ENCODE measurements around the gene GNPDA1. TPM values are rescaled to one million over a fixed set of nuclear protein-coding genes. Genes with fewer than 3 reads are reported as not detected.

GNPDA1 gene
- total and polyA plus RNA-seq, 9 of the 15 experiments (the other 6 are each of a cell fraction or from before 2014, with no cell fraction given), result 14.1 to 145 (median 52.2) TPM

DNA sequence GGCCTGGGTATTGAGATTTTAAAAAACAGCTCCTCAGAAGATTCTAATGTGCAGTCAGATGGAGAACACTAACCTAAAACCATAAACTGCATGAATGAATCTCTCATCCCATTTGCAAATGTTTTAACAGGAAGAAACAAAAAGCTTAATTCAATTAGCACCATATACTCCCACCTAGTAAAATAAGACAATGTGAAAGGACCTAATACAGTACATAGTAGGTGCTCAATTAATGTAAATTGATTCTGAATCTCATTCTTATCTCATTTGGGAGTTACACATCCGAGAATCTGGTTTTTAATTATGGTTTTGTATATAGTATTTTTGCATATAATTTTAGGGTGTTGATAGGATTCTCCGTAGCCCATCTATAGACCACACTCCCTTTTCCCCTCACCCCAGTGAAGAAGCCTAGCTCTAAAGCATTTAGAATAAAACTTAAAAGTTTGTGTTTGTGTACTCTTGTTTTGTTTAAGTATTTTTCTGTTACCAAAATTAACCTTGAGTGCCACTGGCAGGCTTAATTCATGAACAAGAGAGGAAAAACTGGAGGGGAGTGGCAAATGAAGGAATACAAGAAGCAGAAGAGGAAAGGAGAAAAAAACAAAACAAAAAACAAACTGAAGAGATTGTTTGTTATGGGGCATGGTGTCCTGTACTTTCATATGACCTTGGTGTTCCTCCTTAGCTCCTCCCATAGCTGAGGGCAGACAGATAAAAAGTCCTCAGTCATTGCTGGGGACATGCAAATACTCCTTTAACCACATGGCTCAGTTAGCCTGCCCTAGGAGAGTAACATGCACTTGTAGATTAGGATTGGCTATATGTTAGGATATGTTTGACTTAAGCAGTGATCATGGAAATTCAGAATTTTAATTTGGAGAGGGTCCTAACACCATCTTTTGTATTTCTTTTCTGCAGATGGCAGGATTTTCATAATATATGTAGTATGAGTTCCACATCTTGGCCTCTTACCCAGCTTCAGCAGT, 42.8 kb downstream of the GNPDA1 start (continued):
- TF ChIP-seq, protein P1, sequence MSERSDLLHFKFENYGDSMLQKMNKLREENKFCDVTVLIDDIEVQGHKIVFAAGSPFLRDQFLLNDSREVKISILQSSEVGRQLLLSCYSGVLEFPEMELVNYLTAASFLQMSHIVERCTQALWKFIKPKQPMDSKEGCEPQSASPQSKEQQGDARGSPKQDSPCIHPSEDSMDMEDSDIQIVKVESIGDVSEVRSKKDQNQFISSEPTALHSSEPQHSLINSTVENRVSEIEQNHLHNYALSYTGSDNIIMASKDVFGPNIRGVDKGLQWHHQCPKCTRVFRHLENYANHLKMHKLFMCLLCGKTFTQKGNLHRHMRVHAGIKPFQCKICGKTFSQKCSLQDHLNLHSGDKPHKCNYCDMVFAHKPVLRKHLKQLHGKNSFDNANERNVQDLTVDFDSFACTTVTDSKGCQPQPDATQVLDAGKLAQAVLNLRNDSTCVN (CRISPR knock-in tag; IDR thresholded peaks at IDR 0.05), result no peak
- TF ChIP-seq TAF9B (IDR thresholded peaks at IDR 0.05; ENCODE audit: partially characterized antibody) (peak; percentile 27), SMARCA5 (IDR thresholded peaks at IDR 0.05) (no peak), CHD4 (IDR thresholded peaks at IDR 0.05; ENCODE audit: insufficient read depth, insufficient replicate concordance, low read depth, low read length, poor library complexity, severe bottlenecking) (no peak), SNIP1 (IDR thresholded peaks at IDR 0.05; ENCODE audit: low read depth) (no peak), ZFX (CRISPR knock-in tag; IDR thresholded peaks at IDR 0.05) (no peak), ZNF766 (CRISPR knock-in tag; conservative IDR thresholded peaks at IDR 0.05) (no peak), ZNF830 (CRISPR knock-in tag; IDR thresholded peaks at IDR 0.05) (no peak)
- TF ChIP-seq, protein P2, sequence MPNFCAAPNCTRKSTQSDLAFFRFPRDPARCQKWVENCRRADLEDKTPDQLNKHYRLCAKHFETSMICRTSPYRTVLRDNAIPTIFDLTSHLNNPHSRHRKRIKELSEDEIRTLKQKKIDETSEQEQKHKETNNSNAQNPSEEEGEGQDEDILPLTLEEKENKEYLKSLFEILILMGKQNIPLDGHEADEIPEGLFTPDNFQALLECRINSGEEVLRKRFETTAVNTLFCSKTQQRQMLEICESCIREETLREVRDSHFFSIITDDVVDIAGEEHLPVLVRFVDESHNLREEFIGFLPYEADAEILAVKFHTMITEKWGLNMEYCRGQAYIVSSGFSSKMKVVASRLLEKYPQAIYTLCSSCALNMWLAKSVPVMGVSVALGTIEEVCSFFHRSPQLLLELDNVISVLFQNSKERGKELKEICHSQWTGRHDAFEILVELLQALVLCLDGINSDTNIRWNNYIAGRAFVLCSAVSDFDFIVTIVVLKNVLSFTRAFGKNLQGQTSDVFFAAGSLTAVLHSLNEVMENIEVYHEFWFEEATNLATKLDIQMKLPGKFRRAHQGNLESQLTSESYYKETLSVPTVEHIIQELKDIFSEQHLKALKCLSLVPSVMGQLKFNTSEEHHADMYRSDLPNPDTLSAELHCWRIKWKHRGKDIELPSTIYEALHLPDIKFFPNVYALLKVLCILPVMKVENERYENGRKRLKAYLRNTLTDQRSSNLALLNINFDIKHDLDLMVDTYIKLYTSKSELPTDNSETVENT (CRISPR knock-in tag; IDR thresholded peaks at IDR 0.05), result no peak
- TF ChIP-seq, protein P3, sequence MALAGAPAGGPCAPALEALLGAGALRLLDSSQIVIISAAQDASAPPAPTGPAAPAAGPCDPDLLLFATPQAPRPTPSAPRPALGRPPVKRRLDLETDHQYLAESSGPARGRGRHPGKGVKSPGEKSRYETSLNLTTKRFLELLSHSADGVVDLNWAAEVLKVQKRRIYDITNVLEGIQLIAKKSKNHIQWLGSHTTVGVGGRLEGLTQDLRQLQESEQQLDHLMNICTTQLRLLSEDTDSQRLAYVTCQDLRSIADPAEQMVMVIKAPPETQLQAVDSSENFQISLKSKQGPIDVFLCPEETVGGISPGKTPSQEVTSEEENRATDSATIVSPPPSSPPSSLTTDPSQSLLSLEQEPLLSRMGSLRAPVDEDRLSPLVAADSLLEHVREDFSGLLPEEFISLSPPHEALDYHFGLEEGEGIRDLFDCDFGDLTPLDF (CRISPR knock-in tag; IDR thresholded peaks at IDR 0.05), result no peak
- TF ChIP-seq, protein P4, sequence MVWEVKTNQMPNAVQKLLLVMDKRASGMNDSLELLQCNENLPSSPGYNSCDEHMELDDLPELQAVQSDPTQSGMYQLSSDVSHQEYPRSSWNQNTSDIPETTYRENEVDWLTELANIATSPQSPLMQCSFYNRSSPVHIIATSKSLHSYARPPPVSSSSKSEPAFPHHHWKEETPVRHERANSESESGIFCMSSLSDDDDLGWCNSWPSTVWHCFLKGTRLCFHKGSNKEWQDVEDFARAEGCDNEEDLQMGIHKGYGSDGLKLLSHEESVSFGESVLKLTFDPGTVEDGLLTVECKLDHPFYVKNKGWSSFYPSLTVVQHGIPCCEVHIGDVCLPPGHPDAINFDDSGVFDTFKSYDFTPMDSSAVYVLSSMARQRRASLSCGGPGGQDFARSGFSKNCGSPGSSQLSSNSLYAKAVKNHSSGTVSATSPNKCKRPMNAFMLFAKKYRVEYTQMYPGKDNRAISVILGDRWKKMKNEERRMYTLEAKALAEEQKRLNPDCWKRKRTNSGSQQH (CRISPR knock-in tag; IDR thresholded peaks at IDR 0.05), result no peak; the same call in 1 of the 2 replicates
- TF ChIP-seq, protein P5, sequence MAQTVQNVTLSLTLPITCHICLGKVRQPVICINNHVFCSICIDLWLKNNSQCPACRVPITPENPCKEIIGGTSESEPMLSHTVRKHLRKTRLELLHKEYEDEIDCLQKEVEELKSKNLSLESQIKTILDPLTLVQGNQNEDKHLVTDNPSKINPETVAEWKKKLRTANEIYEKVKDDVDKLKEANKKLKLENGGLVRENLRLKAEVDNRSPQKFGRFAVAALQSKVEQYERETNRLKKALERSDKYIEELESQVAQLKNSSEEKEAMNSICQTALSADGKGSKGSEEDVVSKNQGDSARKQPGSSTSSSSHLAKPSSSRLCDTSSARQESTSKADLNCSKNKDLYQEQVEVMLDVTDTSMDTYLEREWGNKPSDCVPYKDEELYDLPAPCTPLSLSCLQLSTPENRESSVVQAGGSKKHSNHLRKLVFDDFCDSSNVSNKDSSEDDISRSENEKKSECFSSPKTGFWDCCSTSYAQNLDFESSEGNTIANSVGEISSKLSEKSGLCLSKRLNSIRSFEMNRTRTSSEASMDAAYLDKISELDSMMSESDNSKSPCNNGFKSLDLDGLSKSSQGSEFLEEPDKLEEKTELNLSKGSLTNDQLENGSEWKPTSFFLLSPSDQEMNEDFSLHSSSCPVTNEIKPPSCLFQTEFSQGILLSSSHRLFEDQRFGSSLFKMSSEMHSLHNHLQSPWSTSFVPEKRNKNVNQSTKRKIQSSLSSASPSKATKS (CRISPR knock-in tag; IDR thresholded peaks at IDR 0.05), result no peak
- TF ChIP-seq, protein P6, sequence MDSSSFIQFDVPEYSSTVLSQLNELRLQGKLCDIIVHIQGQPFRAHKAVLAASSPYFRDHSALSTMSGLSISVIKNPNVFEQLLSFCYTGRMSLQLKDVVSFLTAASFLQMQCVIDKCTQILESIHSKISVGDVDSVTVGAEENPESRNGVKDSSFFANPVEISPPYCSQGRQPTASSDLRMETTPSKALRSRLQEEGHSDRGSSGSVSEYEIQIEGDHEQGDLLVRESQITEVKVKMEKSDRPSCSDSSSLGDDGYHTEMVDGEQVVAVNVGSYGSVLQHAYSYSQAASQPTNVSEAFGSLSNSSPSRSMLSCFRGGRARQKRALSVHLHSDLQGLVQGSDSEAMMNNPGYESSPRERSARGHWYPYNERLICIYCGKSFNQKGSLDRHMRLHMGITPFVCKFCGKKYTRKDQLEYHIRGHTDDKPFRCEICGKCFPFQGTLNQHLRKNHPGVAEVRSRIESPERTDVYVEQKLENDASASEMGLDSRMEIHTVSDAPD (CRISPR knock-in tag; IDR thresholded peaks at IDR 0.05), result no peak
- TF ChIP-seq, protein P7, sequence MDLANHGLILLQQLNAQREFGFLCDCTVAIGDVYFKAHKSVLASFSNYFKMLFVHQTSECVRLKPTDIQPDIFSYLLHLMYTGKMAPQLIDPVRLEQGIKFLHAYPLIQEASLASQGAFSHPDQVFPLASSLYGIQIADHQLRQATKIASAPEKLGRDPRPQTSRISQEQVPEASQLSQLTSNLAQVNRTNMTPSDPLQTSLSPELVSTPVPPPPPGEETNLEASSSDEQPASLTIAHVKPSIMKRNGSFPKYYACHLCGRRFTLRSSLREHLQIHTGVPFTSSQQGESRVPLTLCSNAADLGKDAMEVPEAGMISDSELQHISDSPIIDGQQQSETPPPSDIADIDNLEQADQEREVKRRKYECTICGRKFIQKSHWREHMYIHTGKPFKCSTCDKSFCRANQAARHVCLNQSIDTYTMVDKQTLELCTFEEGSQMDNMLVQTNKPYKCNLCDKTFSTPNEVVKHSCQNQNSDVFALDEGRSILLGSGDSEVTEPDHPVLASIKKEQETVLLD (IDR thresholded peaks at IDR 0.05), result no peak
